HG03520 (cell line): ENCODE results near the gene SART3.

Experiments
- ATAC-seq: cut with Tn5 transposase; IDR thresholded peaks from one replicate; pipeline ENCODE4 v1.9.1; 2021; ENCODE audit warnings: mild to moderate bottlenecking, moderate library complexity; ENCODE audit not compliant: unreplicated experiment

SART3 gene

GRCh38 chr12:108526482-108527165 lies 34.3 kb downstream of the SART3 start:
- no peak for ATAC-seq

GRCh38 chr12:108525681-108526080 lies 35.3 kb downstream of the SART3 start:
- ATAC-seq, result no peak

GRCh38 chr12:108523365-108523764 lies 37.6 kb downstream of the SART3 start:
- ATAC-seq, result no peak

- no peak for ATAC-seq
Measured at GRCh38 chr12:108519558-108519957, 41.4 kb downstream of the SART3 start.

- ATAC-seq, result no peak
Measured at GRCh38 chr12:108518716-108519496, 42.1 kb downstream of the SART3 start.

GRCh38 chr12:108518101-108518715 lies 42.8 kb downstream of the SART3 start:
- no peak for ATAC-seq

- no peak for ATAC-seq
Measured at GRCh38 chr12:108517288-108518100, 43.5 kb downstream of the SART3 start.

GRCh38 chr12:108516511-108517275 lies 44.3 kb downstream of the SART3 start:
- ATAC-seq, result no peak

- ATAC-seq, result no peak
Measured at GRCh38 chr12:108515916-108516315, 45.1 kb downstream of the SART3 start.

- ATAC-seq, result peak; percentile 78
Measured at GRCh38 chr12:108514973-108515814, 45.8 kb downstream of the SART3 start, which contains the start of gene FICD. Gene FICD (plus strand): TSS chr12:108515277. CDS start chr12:108516973, 1,696 bp downstream.

- peak; percentile 1 for ATAC-seq
Measured at GRCh38 chr12:108514468-108514972, 46.5 kb downstream of the SART3 start.

- ATAC-seq, result no peak
Measured at GRCh38 chr12:108511633-108512540, 49.1 kb downstream of the SART3 start.

GRCh38 chr12:108510836-108511235 lies 50.1 kb downstream of the SART3 start:
- no peak for ATAC-seq

- ATAC-seq, result no peak
Measured at GRCh38 chr12:108509806-108510205, 51.2 kb downstream of the SART3 start.

GRCh38 chr12:108507971-108508642 lies 52.9 kb downstream of the SART3 start:
- no peak for ATAC-seq

GRCh38 chr12:108505129-108505528 lies 55.8 kb downstream of the SART3 start:
- no peak for ATAC-seq

GRCh38 chr12:108502922-108503321 lies 58.1 kb downstream of the SART3 start:
- no peak for ATAC-seq
